Fibroblast of lung (primary cell): Measurements from ENCODE around the gene ZNF580. TPM values are rescaled to one million over a fixed set of nuclear protein-coding genes. Genes with fewer than 3 reads are reported as not detected.

Source experiments
- DNase-seq, 2 donors: peaks; one replicate each; pipeline versions ENCODE4 v3.0.0 to v3.0.0-alpha.2; 2010; ENCODE audit warnings: low read depth in 2 of 2
- H2AFZ ChIP-seq: 2 replicates; pipeline ENCODE4 v1.5.1; 2012; ENCODE audit warnings: low read length, control low read depth, inconsistent platforms
- H3K27ac ChIP-seq: 2 replicates; pipeline ENCODE4 v1.5.1; 2011; ENCODE audit warnings: low read length, control low read depth; ENCODE audit not compliant: insufficient read depth
- H3K27me3 ChIP-seq: 2 replicates; pipeline ENCODE4 v1.5.1; 2011; ENCODE audit warnings: mild to moderate bottlenecking, low read length; ENCODE audit not compliant: control insufficient read depth, insufficient read depth
- H3K36me3 ChIP-seq: 2 replicates; pipeline ENCODE4 v1.5.1; 2011; ENCODE audit warnings: low read length; ENCODE audit not compliant: control insufficient read depth, insufficient read depth
- H3K4me1 ChIP-seq: 2 replicates; pipeline ENCODE4 v1.5.1; 2011; ENCODE audit warnings: low read length; ENCODE audit not compliant: control insufficient read depth, insufficient read depth; ENCODE audit errors: extremely low read depth
- H3K4me2 ChIP-seq: 2 replicates; pipeline ENCODE4 v1.5.1; 2011; ENCODE audit warnings: low read length, control low read depth; ENCODE audit not compliant: insufficient read depth; ENCODE audit errors: extremely low read depth
- H3K4me3 ChIP-seq, 4 experiments: fragments of 200-600 bp in 1 of 4; sonication (generic) in 1 of 4; replicated peaks in 1 of 4; 2 replicates each; pipeline ENCODE4 v1.5.1; 2011 to 2016; ENCODE audit warnings: low read length in 4 of 4, low read depth in 3 of 4, mild to moderate bottlenecking in 3 of 4, control low read depth in 2 of 4, inconsistent platforms in 1 of 4, mixed read lengths in 1 of 4; ENCODE audit not compliant: insufficient read depth in 1 of 4; ENCODE audit errors: control extremely low read depth in 1 of 4
- H3K79me2 ChIP-seq: 2 replicates; pipeline ENCODE4 v1.5.1; 2012; ENCODE audit warnings: mild to moderate bottlenecking, low read length, inconsistent platforms; ENCODE audit not compliant: control insufficient read depth, insufficient read depth
- H3K9ac ChIP-seq: 2 replicates; pipeline ENCODE4 v1.5.1; 2011; ENCODE audit warnings: mild to moderate bottlenecking, low read length, control low read depth; ENCODE audit not compliant: insufficient read depth
- H3K9me3 ChIP-seq: 2 replicates; pipeline ENCODE4 v1.5.1; 2012; ENCODE audit warnings: low read depth, low read length; ENCODE audit not compliant: control insufficient read depth, insufficient read depth
- H4K20me1 ChIP-seq: 2 replicates; pipeline ENCODE4 v1.5.1; 2011; ENCODE audit warnings: low read length; ENCODE audit not compliant: control insufficient read depth, insufficient read depth; ENCODE audit errors: extremely low read depth
- EZH2 ChIP-seq: IDR thresholded peaks from 2 replicates; pipeline ENCODE4 v1.5.1; 2012; ENCODE audit warnings: low read length, control low read depth, mild to moderate bottlenecking; ENCODE audit errors: missing control alignments
- polyA plus RNA-seq, 2 donors: library from polyadenylated mRNA; depleted of rRNA in 1 of 2; stranded (reverse) in 1 of 2; unstranded in 1 of 2; fragments of >200 nt; gene quantifications; 2 replicates each; pipeline ENCODE4 v1.2.1, GENCODE V29; 2011 to 2012; ENCODE audit warnings: missing spikeins in 1 of 2
- total RNA-seq: library from RNA; depleted of rRNA; stranded (reverse); fragments of >200 nt; gene quantifications from 2 replicates; pipeline ENCODE4 v1.2.1, GENCODE V29; 2014
- TF ChIP-seq, protein P1 (sequence below), 2 donors: IDR thresholded peaks in 1 of 2; conservative IDR thresholded peaks in 1 of 2; 1 replicate in 1 of 2; 2 replicates in 1 of 2; pipeline ENCODE4 v1.5.1; 2011 to 2012; ENCODE audit warnings: low read length in 2 of 2, control low read depth in 1 of 2, inconsistent platforms in 1 of 2, low read depth in 1 of 2, mild to moderate bottlenecking in 1 of 2

The ZNF580 gene
- total and polyA plus RNA-seq, 2 donors (not counting 1 experiment from before 2014, with no cell fraction given) = 4.1 to 7.2 TPM

- Histone ChIP-seq H3K79me2 (peaks cover 79% of the 10 kb centered on the region), H3K36me3 (peaks cover 24% of the 10 kb centered on the region), H3K9ac (peak within 1 kb of the TSS; percentile 86), H4K20me1 (peaks cover 4% of the 10 kb centered on the region), H3K4me1 (peaks cover 12% of the 10 kb centered on the region), H2AFZ (peak within 1 kb of the TSS; percentile 24), H3K4me3 (peak within 1 kb of the TSS; percentile 71 to 90 (median 80)), H3K27ac (peak within 1 kb of the TSS; percentile 90), H3K4me2 (peak within 1 kb of the TSS; percentile 99), H3K27me3 (no peaks in the 10 kb centered on the region), H3K9me3 (no peaks in the 10 kb centered on the region)
- peak; percentile 96 for DNase-seq
- no peak for TF ChIP-seq EZH2
- TF ChIP-seq, protein P1, sequence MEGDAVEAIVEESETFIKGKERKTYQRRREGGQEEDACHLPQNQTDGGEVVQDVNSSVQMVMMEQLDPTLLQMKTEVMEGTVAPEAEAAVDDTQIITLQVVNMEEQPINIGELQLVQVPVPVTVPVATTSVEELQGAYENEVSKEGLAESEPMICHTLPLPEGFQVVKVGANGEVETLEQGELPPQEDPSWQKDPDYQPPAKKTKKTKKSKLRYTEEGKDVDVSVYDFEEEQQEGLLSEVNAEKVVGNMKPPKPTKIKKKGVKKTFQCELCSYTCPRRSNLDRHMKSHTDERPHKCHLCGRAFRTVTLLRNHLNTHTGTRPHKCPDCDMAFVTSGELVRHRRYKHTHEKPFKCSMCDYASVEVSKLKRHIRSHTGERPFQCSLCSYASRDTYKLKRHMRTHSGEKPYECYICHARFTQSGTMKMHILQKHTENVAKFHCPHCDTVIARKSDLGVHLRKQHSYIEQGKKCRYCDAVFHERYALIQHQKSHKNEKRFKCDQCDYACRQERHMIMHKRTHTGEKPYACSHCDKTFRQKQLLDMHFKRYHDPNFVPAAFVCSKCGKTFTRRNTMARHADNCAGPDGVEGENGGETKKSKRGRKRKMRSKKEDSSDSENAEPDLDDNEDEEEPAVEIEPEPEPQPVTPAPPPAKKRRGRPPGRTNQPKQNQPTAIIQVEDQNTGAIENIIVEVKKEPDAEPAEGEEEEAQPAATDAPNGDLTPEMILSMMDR (conservative IDR thresholded peaks at IDR 0.05 in 1 of 2, IDR thresholded peaks at IDR 0.05 in 1 of 2; ENCODE audit: low read depth in 1 of 2, low read length in 2 of 2) = no peak
Measured at GRCh38 chr19:55674841-55675660, 34.2 kb downstream of the ZNF580 start, which contains the start of gene EPN1. Gene EPN1, plus strand, starts transcription at chr19:55675226. Its CDS starts 3,402 bp downstream, at chr19:55678628.

DNA sequence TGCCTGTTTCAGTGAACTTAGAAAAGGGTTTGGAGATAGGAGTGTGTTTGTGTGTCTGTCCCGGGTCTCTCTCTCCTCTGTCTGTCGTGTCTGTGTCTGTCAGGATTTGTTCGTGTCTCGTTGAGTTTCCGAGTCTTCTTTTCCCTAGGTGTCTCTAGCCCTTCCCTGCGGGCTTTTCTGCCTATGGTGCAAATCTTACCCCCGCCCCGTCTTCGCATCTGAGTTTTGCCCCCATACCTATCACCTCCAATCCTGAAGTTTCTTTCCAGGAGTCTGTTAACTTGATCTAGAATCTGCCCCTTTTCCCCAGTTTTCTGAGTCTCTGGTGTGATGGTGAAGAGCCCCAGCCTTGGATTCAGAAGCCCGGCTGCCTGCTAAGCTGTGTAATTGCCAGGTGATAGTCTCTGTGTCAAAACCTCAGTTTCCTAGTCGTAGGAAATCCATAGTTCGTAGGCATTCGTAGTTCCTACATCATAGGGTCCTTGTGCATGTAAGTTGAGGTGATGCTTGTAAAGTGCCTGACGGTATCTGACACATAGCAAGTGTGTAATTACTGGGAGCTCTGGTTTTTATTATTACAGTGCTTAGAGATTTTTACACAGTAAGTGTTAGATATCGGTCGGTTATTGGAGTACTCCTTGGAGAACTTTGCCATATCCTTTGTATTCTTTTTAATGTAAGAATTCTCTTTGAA lies 35.0 kb downstream of the ZNF580 start:
- Histone ChIP-seq H3K4me2 (peak overlapping the region; percentile 99), H3K27me3 (no peaks in the 10 kb centered on the region), H3K9me3 (no peaks in the 10 kb centered on the region), H4K20me1 (peaks cover 5% of the 10 kb centered on the region), H3K9ac (peak overlapping the region; percentile 86), H2AFZ (peak overlapping the region; percentile 24), H3K4me3 (peak overlapping the region; percentile 71 to 90 (median 80)), H3K27ac (peak overlapping the region; percentile 90), H3K36me3 (peaks cover 21% of the 10 kb centered on the region), H3K4me1 (peaks cover 14% of the 10 kb centered on the region), H3K79me2 (peaks cover 79% of the 10 kb centered on the region)
- no peak for DNase-seq
- TF ChIP-seq, protein P1 (conservative IDR thresholded peaks at IDR 0.05 in 1 of 2, IDR thresholded peaks at IDR 0.05 in 1 of 2; ENCODE audit: low read depth in 1 of 2, low read length in 2 of 2) = no peak
- no peak for TF ChIP-seq EZH2

GRCh38 chr19:55676383-55676782 lies 35.6 kb downstream of the ZNF580 start:
- Histone ChIP-seq H3K4me3 (peak overlapping the region; percentile 71 to 90 (median 80)), H3K9ac (no peak overlapping the region), H3K27me3 (no peaks in the 10 kb centered on the region), H3K4me1 (peaks cover 17% of the 10 kb centered on the region), H3K36me3 (peaks cover 22% of the 10 kb centered on the region), H3K27ac (no peak overlapping the region), H2AFZ (no peak overlapping the region), H4K20me1 (peaks cover 2% of the 10 kb centered on the region), H3K4me2 (peak overlapping the region; percentile 99), H3K79me2 (peaks cover 79% of the 10 kb centered on the region), H3K9me3 (no peaks in the 10 kb centered on the region)
- no peak for TF ChIP-seq EZH2
- TF ChIP-seq, protein P1 (conservative IDR thresholded peaks at IDR 0.05 in 1 of 2, IDR thresholded peaks at IDR 0.05 in 1 of 2; ENCODE audit: low read depth in 1 of 2, low read length in 2 of 2) = peak in 1 of 2 donors; percentile 8
- peak in 1 of 2 donors; percentile 10 for DNase-seq
